ENCODE data around the gene CENPE. TPM values are rescaled to one million over a fixed set of nuclear protein-coding genes. Genes with fewer than 3 reads are reported as not detected.

The CENPE gene
- total and polyA plus RNA-seq, 12 donors, result 0.09 to 2.6 (median 0.61) TPM

GRCh38 chr4:103091601-103092223, 106.4 kb downstream of the CENPE start:
- ATAC-seq (peak in 3 of 8 donors; percentile 19 to 48 (median 45)), DNase-seq (no peak)
- peak in 7 of 9 donors; percentile 27 to 58 (median 54) for TF ChIP-seq CTCF (IDR thresholded peaks at IDR 0.05)
- H3K4me3 ChIP-seq, result no peak overlapping the region
- intact Hi-C loops (cut with DNase I), result loop anchor here in 8 of 10 donors (5.0 to 10.0 kb wide), 10 partner anchors 44 to 657 kb away; partner anchors contain the start of gene SLC9B1 (in 1 of the 8)
- H3K4me1 ChIP-seq, result peaks cover 0 to 14% (median 0%) of the 10 kb centered on the region in 9 donors
- no peak overlapping the region for H3K27ac ChIP-seq
- 65 to 68% methylated on average over 3 of the region's 3 CpGs for WGBS, 2 donors
- H3K9me3 ChIP-seq, result no peaks in the 10 kb centered on the region
- peaks cover 0 to 85% (median 35%) of the 10 kb centered on the region in 9 donors for H3K36me3 ChIP-seq
- no peaks in the 10 kb centered on the region for H3K27me3 ChIP-seq

GRCh38 chr4:103089481-103089880, 108.7 kb downstream of the CENPE start:
- DNase-seq, result no peak
- H3K36me3 ChIP-seq, result peaks cover 0 to 99% (median 53%) of the 10 kb centered on the region in 9 donors
- no peaks in the 10 kb centered on the region for H3K9me3 ChIP-seq
- 96 to 97% methylated on average over 2 of the region's 2 CpGs for WGBS, 2 donors
- no peaks in the 10 kb centered on the region for H3K27me3 ChIP-seq
- ATAC-seq, result no peak
- H3K4me1 ChIP-seq, result peaks cover 0 to 14% (median 0%) of the 10 kb centered on the region in 9 donors
- no peak overlapping the region for H3K27ac ChIP-seq
- no peak overlapping the region for H3K4me3 ChIP-seq
- intact Hi-C loops (cut with DNase I), result loop anchor here in 1 of 10 donors (5.0 kb wide), 1 partner anchor 42 kb away; no protein-coding TSS in a partner anchor
- no peak for TF ChIP-seq CTCF (IDR thresholded peaks at IDR 0.05)

- Histone ChIP-seq H3K4me1 (no peaks in the 10 kb centered on the region), H3K27ac (no peak overlapping the region), H3K27me3 (no peaks in the 10 kb centered on the region), H3K36me3 (peaks cover 0 to 98% (median 63%) of the 10 kb centered on the region in 9 donors), H3K4me3 (no peak overlapping the region), H3K9me3 (no peaks in the 10 kb centered on the region)
- no peak for TF ChIP-seq CTCF (IDR thresholded peaks at IDR 0.05)
- no peak for ATAC-seq
- intact Hi-C loops (cut with DNase I), result loop anchor here in 1 of 10 donors (5.0 kb wide), 1 partner anchor 39 kb away; no protein-coding TSS in a partner anchor
- no peak for DNase-seq
- 76 to 79% methylated on average over 1 of the region's 1 CpG for WGBS, 2 donors
These were observed 111.6 kb downstream of the CENPE start for GRCh38 chr4:103086551-103086950.

- no peaks in the 10 kb centered on the region for H3K27me3 ChIP-seq
- no peak for ATAC-seq
- H3K4me3 ChIP-seq, result no peak overlapping the region
- peaks cover 0 to 98% (median 66%) of the 10 kb centered on the region in 9 donors for H3K36me3 ChIP-seq
- DNase-seq, result no peak
- no peak overlapping the region for H3K27ac ChIP-seq
- no peaks in the 10 kb centered on the region for H3K4me1 ChIP-seq
- H3K9me3 ChIP-seq, result no peaks in the 10 kb centered on the region
- 95 to 98% methylated on average over 2 of the region's 2 CpGs for WGBS, 2 donors
- intact Hi-C loops (cut with DNase I), result loop anchor here in 1 of 10 donors (5.0 kb wide), 1 partner anchor 38 kb away; no protein-coding TSS in a partner anchor
- TF ChIP-seq CTCF (IDR thresholded peaks at IDR 0.05), result no peak
These were observed 112.5 kb downstream of the CENPE start for GRCh38 chr4:103085555-103086196.
